NCI-H2196 (cell line): ENCODE data around the gene SLC9A8.

Source experiments
- DNase-seq: peaks from one replicate; lab custom pipeline; 2025; ENCODE audit not compliant: unreplicated experiment; lab: John Stamatoyannopoulos, UW

SLC9A8 gene

GRCh38 chr20:49811825-49812506 lies 662 bp upstream of the SLC9A8 start:
- no peak for DNase-seq

- no peak for DNase-seq
Measured at GRCh38 chr20:49813305-49813974, 812 bp downstream of the SLC9A8 start.

GRCh38 chr20:49814057-49814694 lies 1.5 kb downstream of the SLC9A8 start:
- DNase-seq: no peak

GRCh38 chr20:49818816-49819215 lies 6.2 kb downstream of the SLC9A8 start:
- DNase-seq: no peak

- no peak for DNase-seq
Measured at GRCh38 chr20:49819702-49820101, 7.1 kb downstream of the SLC9A8 start.

- no peak for DNase-seq
Measured at GRCh38 chr20:49821381-49821780, 8.8 kb downstream of the SLC9A8 start.

GRCh38 chr20:49821870-49822331 lies 9.3 kb downstream of the SLC9A8 start:
- no peak for DNase-seq

- peak; percentile 42 for DNase-seq
Measured at GRCh38 chr20:49823152-49823847, 10.7 kb downstream of the SLC9A8 start.

- DNase-seq: no peak
Measured at GRCh38 chr20:49824206-49824605, 11.6 kb downstream of the SLC9A8 start.

- peak; percentile 78 for DNase-seq
Measured at GRCh38 chr20:49825521-49826033, 12.9 kb downstream of the SLC9A8 start.

GRCh38 chr20:49831022-49831769 lies 18.6 kb downstream of the SLC9A8 start:
- no peak for DNase-seq

- no peak for DNase-seq
Measured at GRCh38 chr20:49831770-49832631, 19.4 kb downstream of the SLC9A8 start.

- no peak for DNase-seq
Measured at GRCh38 chr20:49832632-49833327, 20.2 kb downstream of the SLC9A8 start.

GRCh38 chr20:49833483-49833882 lies 20.9 kb downstream of the SLC9A8 start:
- DNase-seq: no peak

- no peak for DNase-seq
Measured at GRCh38 chr20:49835031-49835430, 22.4 kb downstream of the SLC9A8 start.

GRCh38 chr20:49838546-49838945 lies 25.9 kb downstream of the SLC9A8 start:
- DNase-seq: no peak

GRCh38 chr20:49843139-49843538 lies 30.5 kb downstream of the SLC9A8 start:
- DNase-seq: no peak

GRCh38 chr20:49843770-49844380 lies 31.2 kb downstream of the SLC9A8 start:
- no peak for DNase-seq

GRCh38 chr20:49845060-49845459 lies 32.4 kb downstream of the SLC9A8 start:
- no peak for DNase-seq
